ENCODE results near the gene PDE4D.

- TF ChIP-seq CTCF (IDR thresholded peaks at IDR 0.05) (no peak), POLR2A (IDR thresholded peaks at IDR 0.05) (no peak)
Observed at GRCh38 chr5:59445741-59446140, 447.8 kb downstream of the PDE4D start.

Measured in heart left ventricle (tissue), 13 donors.